Stimulated activated CD8-positive, alpha-beta memory T cell treated with anti-CD3 and anti-CD28 coated beads, Interleukin-7, amount 100 ng/mL, for 4 hours (primary cell): Measurements from ENCODE around the gene BGN.

Experiments
- DNase-seq, 2 donors: peaks; one replicate each; pipeline ENCODE4 v3.0.0-alpha.2; 2020; ENCODE audit warnings: low read depth in 2 of 2

The BGN gene

DNA sequence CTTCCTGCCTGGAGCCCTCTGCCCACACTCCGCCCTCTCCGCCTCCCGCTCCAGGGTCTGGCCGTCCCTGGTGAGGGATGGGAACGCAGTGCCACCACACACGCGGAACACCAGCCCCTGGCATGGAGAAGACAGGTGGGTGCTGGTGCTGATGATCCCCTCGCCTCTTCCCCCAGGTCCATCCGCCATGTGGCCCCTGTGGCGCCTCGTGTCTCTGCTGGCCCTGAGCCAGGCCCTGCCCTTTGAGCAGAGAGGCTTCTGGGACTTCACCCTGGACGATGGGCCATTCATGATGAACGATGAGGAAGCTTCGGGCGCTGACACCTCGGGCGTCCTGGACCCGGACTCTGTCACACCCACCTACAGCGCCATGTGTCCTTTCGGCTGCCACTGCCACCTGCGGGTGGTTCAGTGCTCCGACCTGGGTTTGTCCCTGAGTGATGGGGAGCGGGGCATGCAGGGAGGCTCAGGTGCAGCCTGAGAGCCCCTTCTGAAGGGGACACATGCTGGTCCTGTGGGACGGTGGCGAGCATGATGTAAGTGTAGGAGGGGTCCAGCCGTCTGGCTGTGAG, 9.8 kb downstream of the BGN start:
- DNase-seq: no peak

DNA sequence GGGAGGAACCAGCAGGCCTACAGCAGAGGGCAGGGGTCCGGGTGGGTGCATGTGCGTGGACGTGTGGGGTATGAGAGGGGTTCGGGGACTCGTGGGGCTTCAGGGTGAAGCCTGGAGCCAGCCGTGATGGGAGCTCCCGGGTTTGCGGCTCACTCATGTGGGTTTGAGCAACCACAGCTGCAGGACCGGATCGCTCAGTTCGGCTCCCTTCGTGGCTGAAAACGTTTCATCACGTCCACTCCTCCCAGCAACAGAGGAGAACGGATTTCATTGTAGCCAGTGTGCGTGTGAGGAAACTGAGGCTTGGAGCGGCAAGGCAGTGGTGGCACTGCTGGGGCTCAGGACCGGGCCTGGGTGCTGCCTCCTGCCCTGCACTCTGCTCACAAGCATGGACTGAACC, 10.6 kb downstream of the BGN start:
- no peak for DNase-seq

DNA sequence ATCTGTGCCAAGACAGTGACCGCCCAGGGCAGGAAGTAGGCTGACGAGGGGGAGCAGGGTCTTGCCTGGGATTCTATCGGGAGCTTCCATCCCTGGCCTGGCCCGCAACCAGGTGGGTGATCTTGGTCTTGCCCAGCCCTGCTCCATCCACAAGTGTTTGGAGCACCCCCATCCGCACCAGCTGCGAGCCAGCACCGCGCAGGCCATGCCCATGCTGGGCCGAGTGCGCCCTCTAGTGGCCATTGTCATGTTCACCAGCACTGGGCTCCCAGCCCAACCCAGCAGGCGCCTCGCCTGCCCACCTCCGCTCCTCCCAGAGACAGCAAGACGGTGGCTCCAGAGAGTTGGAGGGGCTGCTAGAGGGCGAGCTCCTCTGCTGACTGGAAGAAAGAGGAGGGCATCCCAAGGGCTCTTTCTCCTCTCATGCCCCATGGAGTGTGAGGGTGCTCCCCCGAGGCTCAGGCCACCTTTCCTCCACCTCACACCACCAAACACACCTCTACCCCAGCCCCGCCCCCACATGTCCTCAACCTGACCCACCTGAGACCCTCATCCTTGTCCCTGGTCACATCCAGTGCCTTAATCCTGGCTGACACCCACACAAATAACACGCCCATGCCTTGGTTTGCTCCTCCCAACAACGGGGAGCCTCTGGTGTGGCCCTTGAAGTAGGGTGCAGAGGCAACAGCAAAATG, 12.9 kb downstream of the BGN start:
- peak; percentile 58 to 63 for DNase-seq

DNA sequence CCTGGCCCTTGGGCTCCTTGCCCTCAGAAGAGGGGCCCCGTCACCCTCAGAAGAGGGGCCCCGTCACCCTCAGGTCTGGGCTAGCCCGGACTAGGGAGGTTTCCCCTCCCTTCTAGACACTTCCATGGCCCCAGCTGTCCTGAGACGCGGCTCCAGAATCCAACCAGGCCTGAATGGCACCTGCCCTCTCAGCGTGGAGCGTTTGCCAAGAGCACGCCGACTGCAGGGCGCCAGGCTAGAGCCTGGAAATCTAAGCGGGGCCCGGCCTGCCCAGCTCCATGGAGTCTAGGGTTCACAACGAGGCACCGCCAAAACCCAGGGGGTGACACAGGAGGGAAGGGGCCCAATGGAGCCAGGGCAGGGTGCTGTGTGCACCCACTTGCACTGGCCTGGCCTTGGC, 14.8 kb downstream of the BGN start:
- DNase-seq: no peak

DNA sequence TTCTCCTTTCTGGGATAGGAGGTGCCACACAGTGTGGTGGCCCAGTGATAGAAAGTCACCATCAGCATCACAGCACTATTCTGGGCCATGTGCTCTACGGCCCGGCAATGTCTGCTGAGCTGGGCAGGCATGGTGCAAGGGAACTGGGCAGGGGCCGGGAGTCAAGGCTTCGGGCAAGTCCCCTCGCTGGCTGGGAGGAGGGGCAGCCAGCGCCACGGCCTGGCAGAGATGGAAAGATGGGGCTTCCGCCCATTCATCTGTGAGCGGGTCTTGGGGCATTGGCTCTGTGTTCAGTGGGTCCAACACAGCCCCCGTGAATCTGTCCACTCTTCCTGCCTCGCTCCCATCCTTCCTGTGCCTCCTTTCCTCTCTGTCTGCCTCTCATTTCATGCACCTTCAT, 15.6 kb downstream of the BGN start:
- DNase-seq: no peak

DNA sequence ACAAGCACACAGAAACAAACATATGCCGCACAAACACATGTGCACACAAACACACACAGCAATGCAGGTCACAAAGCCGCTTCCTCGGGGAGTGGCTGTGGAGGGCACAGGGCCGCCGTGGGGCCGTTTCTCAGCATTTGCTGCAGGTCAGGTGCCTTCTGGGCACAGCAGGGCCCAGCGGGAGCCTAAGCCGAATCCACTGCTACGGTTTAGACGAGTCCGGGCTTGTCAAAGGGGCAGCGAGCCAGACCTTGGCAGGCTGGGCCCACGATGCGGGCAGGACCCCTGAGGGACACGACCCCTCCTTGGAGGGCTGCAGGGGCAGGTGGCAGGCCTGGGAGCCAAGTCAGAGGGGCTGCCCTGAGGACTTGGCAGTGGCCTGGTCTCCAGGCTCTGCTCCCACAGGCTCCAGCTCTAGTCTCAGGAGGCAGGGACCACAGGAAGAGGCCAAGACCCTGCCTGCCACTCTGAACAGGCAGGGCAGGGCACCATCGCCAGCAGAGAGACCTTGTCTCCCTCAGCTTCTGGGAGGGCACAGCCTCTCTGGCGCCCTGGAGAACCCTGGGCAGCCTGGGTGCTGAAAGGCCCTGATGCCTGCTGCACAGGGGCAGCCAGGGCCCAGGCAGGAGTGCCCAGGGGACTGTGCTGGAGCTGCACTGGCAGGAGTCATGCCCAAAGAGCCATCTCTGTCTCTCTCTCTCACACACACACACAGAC, 17.2 kb downstream of the BGN start:
- DNase-seq: no peak

DNA sequence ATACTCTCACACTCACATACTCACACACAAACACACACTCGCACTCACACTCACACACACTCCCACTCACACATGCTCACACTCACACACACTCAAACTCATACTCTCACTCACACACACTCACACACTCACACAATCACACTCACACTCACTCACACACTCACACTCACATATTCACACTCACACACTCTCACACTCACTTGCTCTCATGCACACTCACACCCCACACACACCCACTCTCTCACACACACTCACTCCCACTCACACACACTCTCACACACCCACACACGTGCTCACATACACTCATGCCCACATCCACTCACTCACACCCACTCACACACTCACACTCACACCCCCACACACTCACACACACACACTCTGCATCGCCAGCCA, 17.7 kb downstream of the BGN start:
- no peak for DNase-seq

DNA sequence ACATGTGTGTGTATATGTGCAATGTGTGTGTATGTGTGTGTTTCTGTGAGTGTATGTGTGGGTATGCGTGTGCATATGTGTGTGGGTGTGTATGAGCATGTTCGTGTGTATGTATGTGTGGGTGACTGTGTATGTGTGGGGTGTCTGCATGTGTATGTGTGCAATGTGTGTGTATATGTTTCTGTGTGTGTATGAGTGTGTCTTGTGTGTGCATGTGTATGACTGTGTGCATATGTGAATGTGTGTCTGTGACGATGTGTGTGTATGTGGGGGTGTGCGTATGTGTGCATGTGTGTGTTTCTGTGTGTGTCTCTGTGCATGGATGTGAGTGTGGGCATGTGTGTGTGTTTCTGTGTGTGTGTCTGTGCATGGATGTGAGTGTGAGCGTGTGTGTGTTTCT, 18.5 kb downstream of the BGN start:
- DNase-seq: no peak

DNA sequence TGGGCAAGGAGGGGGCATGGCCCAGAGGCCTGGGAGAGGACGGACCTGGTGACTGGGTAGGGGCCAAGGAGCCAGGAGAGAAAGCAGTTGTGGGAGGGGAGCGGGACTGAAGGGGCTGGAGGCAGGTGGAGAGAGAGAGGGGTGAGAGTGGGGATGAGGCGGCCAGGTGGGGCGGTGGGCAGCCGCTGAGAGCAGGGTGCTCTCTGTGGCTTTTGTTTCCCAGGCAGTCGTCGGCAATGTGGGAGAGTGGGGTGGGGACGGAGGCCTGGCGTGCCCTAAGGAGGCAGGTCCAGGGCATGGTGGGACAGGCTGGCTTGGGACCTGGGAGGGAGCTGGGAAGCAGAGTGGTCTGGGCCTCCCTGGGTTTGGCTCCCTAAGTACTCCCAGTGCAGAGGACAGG, 19.5 kb downstream of the BGN start:
- no peak for DNase-seq

DNA sequence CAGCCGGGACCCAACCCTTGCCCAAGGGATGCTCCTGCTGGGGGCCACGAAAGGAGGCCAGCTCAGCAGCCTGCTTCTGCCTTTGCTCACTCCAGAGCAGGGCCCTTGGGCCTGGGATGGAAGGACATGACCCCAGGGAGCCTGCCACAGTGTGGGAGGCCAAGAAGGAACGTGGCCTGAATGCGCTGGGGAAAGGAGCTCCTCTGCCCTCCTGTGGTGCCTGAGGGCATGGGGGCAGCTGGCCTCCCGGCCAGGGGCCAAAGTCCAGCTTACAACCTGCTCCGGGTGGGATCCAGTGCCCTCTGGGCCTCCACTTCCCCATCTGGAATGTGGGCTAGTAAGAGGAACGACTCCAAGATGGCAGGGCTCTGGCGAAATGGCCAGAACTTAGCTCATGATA, 20.7 kb downstream of the BGN start:
- no peak for DNase-seq

DNA sequence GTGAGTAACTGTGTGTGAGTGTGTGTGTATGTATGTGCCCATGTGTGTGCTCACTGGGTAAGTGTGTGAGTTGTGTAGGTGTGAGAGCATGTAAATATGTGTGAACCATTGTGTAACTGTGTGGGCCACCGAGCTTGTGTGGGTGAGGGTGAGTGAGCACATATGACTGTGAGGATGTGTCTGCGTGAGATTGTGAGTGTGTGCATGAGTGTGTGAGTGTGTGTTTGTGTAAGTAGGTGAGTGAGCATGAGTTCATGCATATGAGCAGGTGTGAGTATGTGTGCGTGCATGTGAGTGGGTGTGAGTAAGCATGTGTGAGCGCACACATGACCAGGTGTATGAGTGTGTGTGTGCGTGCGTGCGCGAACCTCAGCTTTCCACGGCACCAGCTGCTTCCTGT, 21.3 kb downstream of the BGN start:
- no peak for DNase-seq

DNA sequence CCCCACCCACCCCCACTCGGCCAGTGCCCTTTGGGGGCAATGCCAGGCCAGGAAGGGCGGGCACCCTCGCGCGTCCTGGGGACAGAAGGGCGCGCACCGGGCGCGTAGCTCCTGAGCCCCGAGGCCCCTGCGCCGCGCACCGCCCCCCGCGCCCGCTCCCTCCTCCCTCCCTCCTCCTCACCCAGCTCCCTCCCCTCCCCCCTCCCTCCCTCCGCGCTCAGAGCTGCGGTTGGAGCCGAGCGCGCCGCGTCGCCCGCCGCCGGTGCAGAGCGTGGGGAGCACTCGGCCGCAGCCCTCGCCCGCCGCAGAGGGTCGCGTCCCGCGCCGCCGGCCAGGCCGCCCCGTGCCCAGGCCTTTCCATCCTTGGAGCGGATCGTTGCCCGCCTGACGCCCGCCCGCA, 22.6 kb downstream of the BGN start, which contains the start of gene ATP2B3:
ATP2B3 (plus strand) TSS at position 220 of the 400 bp plus-strand sequence. CDS start 18,606 bp downstream, outside the sequence.
- no peak for DNase-seq

DNA sequence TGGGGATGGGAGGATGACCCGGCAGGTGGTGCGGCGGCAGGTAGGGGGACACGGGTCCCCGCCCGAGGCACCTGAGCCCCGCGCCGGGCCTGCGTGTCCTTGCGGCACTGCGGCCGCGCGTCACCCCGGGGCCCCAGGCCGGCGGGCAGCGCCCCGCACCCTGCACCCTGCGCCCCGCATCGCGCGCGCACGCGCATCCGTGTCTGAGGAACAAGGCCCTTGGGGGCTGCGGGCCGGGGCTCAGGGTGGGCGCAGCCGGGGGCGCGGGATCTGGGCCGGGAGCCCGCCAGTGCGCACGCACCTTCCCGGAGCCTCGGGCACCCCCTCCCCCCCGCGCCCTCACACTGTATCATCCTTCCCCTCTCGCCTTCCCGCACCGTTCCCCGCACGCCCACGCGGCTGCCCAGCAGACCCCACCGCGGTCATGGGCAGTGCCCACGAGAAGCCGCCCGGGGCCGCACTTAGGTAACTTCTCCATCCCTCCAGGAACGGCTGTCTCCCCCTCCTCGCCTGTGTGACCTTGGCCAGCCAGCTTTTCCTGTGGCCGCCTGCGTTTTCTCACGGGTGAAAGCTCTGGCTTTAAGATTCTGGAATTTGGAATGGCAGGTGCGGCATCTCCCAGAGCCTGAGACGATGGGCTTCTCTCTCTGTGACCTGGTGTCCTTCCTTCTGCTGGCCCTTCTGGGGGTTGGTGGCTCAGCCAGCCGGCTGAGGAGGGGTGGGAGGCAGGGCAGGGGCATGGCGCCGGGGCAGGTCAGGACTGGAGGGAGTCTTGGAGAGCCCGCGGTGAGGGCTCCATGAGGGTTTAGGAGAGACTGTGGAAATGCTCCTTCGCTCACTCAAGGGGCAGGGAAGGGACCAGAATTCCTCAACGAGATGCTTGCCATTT, 23.4 kb downstream of the BGN start:
- no peak for DNase-seq

DNA sequence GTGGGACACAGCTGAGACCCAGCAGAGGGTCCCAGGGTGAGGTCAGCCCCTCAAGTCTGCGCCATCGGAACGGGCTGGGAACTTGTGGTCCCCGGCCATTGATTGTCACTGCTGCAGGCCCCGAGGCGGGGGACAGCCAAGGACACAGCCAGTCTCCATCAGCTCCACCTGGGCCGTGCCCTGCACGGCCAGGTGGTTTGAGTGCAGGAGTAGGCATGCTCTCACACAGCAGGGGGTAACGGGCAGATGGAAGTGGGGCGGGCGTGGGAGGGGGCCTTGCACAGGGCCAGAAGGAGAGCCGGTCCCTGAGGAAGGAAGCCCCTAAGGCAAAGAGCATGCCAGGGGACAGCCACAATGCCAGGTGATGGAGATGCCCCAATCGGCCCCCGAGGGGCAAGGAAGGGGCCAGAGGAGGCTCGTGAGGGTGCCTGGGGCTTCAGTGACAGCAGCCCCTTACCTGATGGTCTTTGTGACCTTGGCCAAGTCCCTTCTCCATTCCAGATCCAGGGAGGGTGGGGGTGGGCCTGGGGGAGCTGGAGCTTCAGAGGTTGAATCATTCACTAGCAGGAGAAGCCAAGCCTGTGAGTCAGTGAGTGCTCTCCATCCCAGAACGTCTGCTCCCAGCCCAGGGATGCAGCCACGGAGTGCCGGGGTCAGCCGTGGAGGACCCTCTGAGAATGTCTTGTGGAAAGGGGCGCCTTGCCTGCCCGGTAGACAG, 24.9 kb downstream of the BGN start:
- DNase-seq: no peak

DNA sequence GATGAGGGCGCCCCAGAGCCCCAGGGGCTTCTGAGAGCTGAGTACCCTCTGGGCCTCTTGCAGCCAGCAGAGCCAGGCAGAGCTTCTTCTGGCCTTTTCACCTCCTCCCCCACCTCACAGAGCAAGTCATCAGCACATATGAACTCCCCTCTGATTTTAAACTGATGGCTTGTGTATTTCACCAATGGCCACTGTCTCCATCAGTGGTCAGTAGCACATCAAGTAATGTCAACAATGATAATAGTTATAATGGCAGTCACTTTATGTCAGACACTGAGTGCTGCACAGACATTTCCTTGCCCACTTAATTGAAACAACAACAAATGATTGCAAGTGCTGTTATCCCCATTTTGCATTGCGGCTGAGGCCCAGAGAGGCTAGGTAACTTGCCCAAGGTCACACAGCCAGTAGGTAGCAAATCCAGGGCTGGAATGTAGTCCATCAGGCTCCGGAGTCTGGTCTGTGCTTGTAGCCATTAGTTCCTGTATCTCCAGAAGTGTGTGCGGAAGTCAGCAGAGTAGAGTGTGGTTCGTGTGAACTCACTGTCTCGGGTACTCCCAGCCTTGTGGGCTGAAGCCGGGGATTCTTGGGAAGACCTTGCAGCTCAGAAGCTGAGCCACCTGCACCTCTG, 25.6 kb downstream of the BGN start:
- DNase-seq: no peak

DNA sequence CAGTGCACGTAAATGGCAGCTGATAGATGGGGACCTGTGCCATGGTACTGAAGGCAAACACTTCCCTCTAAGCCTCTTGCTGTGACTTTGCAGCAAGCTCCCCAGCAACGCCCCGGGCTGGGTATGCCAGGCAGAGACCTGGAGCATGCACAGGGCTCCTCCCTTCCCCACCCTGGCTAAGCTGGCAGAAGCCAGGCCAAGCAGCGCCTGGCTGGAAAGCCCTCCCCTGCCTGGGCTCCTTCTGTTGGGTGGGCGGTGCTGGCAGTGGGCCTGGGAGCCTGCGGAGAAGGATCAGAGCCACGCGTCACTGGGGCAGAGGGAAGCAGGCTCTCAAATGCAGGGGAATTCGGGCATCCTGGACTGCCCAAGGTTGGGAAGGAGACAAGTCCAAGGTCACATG, 26.3 kb downstream of the BGN start:
- no peak for DNase-seq

DNA sequence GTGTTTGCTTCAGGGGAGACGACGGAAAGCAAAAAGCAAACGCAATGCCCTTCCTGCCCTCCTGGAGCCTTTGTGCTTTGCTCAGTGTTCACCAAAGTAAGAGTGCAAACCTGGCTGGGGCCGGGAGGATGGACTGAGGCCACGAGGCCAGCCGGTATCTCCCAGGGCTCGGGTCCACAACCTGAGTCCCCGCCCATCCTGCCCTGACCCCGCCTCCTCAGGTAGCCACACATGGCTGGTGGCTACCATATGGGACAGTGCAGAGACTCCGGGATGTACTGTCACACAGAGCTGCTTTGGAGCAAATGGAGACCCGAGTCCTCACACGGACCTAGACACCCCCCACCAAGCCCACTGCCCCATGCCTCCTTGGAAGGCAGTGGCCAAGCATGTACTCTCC, 27.5 kb downstream of the BGN start:
- DNase-seq: no peak

DNA sequence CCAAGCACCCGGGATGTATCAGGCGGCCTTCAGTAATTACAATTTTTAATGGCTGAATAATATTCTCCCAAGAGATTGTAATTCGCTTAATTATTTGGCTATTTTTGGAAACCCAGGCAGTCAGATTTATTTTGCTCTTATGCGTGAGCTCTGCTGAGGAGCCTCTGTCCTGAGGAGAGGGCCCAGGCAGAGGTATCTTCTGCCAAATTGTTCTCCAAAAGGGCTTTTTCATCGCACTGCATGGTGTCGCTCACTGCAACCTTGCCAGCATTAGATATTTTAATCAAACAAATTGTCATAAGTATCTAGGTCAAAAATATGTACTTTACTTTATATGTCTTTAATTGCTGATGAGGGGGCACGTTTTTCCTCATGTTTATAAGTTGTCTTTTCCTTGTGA, 28.5 kb downstream of the BGN start:
- DNase-seq: no peak

DNA sequence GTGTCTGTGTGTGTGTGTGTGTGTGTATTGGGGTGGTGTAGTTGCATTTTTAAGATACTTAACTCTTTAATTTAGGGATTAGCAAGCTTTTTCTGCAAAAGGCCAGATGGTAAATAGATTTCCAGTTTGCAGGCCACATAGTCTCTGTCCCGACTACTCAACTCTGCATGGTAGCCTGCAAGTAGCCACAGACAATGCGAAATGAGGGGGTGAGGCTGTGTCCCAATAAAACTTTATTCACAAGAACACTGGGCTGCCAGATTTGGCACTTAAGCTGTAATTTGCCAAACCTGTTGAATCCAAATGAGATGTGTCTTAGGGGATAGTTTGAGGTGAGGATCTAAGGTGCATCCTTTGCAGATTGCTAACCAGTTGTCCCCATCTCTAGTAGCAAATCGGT, 29.5 kb downstream of the BGN start:
- no peak for DNase-seq

DNA sequence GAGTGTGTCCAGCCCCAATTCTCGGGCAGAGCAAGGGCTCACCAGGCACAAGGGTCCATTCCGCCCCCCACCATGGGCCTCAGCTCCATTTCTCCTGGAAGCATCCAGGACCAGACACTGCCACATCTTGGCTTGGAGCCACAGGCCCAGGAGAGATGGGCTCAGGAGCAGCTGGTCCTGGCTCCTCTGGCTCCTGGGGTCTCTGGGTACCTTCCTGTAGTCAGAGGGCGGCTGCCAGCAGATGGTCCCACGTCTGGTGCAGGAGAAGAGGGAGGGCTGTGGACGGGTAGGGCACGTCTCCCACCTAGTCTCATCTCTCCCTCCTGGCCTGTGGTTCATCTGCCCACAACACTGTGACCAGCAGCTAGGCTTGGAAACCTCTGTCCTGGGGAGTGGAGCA, 30.7 kb downstream of the BGN start:
- no peak for DNase-seq

DNA sequence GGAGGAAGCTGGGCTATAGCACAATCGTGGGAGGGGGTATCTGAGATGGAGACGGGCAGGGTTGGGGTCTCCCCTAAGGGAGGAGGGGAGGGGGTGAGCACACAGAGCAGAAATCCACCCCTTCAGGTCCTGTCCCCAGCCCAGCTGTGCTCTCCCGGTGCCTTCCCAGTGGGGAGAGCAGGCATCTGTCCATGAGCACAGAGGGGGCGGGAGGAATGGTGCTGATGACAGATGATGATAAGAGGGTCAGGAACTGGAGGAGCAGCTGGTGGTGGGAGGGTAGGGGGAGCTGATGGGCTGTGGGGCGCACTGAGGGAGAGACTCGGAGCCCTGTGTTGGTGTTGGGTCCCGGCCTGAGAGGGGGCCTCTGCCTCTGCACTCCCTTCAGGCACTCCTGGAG, 31.3 kb downstream of the BGN start:
- no peak for DNase-seq
